Muscle layer of duodenum (tissue), 2 donors: ENCODE data around the gene CD52.

Experiments used
- H3K27ac ChIP-seq: one replicate; pipeline ENCODE4 v1.7.0; 2013; ENCODE audit warnings: mild to moderate bottlenecking, low read length
- H3K27me3 ChIP-seq: one replicate; pipeline ENCODE4 v1.7.0; 2013; ENCODE audit warnings: low read depth, mild to moderate bottlenecking, control low read depth, low read length
- H3K36me3 ChIP-seq, 2 donors: one replicate each; pipeline ENCODE4 v1.7.0; 2013; ENCODE audit warnings: low read length in 2 of 2, control low read depth in 1 of 2, mild to moderate bottlenecking in 1 of 2; ENCODE audit not compliant: insufficient read depth in 2 of 2, control insufficient read depth in 1 of 2
- H3K4me1 ChIP-seq, 2 donors: one replicate each; pipeline ENCODE4 v1.7.0; 2013; ENCODE audit warnings: low read length in 2 of 2, mild to moderate bottlenecking in 2 of 2, control low read depth in 1 of 2, moderate library complexity in 1 of 2; ENCODE audit not compliant: insufficient read depth in 2 of 2, control insufficient read depth in 1 of 2
- H3K4me3 ChIP-seq, 2 donors: one replicate each; pipeline ENCODE4 v1.7.0; 2013; ENCODE audit warnings: low read length in 2 of 2, low read depth in 1 of 2, mild to moderate bottlenecking in 1 of 2
- H3K9me3 ChIP-seq, 2 donors: one replicate each; pipeline ENCODE4 v1.7.0; 2013; ENCODE audit warnings: low read length in 2 of 2, control low read depth in 1 of 2, mild to moderate bottlenecking in 1 of 2; ENCODE audit not compliant: control insufficient read depth in 1 of 2
- donor health status: healthy.

CD52 gene

DNA sequence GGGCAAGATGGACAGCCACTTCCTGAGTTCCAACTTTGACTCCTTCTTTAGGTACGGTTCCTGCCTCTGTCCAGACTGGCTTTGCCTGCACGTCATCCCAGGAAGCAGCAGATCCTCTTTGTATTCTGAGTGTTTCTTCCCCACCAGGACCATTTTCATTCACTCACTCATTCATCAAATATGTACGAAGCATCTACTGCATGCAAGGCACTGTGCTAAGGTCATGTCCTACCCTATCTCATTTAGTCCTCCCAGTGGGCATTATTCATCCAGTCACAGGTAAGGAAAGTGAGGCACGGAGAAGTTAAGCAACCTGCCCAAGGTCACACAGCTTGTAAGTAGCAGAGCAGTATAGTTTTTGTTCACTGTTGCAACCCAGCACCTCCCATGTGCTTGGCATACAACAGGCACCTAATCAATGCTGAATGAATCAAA lies 22.3 kb downstream of the CD52 start:
- H3K4me3 ChIP-seq, result no peak overlapping the region

DNA sequence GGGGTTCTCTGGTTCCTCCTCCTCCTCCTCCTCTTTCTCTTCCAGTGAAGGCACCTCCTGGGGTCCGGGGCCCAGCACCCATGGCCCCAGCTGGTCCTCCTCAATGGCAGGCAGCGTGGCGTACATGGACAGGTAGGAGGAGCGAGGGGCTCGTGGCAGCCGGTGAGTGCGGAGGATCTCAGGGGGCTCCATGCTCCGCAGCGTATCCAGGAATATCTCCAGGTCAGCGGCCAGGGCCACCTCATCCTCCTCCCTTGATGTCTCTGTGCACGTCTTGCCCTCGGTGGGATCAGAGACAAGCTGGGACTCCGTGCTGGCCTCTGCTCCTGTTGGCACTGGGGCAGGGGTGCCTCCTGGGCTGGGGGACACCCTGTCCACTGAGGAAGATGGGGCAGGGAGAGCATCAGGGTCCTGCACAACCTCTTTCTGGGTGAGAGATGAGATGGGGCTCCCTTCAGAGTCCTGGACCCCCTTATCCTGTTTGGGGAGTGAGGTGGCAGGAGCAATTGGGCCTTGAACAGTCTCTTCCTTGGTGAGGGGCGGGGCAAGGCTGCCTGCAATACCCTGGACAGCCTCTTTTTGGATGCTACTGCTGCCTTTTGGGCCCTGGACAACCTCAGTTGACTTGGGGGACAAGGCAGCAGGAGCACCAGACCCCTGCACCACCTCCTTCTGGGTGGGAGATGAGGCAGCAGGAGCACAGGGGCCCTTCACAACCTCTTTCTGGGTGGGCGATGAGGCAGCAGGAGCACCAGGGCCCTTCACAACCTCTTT lies 26.6 kb downstream of the CD52 start:
- no peak overlapping the region for H3K4me3 ChIP-seq

More for the DNA sequence above, 22.3 kb downstream of the CD52 start:
- Histone ChIP-seq H3K27me3 (no peaks in the 10 kb centered on the region), H3K9me3 (no peaks in the 10 kb centered on the region), H3K36me3 (no peaks in the 10 kb centered on the region), H3K4me1 (peaks cover 0 to 17% of the 10 kb centered on the region in 2 donors), H3K27ac (no peak overlapping the region)

DNA sequence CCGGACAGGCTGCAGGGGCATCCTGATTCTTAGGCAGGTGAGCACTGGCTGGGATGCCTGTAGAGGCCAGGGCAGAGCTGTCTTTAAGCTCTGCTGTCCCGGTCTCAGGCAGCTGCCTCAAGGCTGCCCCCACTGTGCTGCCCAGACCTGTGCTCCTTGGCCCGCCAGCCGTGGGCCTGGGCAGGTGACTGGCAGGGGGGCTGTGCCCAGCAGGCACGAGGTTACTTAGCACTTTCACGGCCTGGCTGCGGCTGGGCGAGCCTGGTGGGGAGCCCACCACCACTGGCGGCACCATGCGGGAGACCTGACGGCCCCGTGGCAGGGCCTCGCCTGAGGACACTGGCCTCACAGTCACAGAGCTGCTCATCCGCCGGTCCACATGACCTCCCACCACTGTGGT lies 28.0 kb downstream of the CD52 start:
- Histone ChIP-seq H3K4me3 (no peak overlapping the region), H3K4me1 (no peaks in the 10 kb centered on the region), H3K27me3 (no peaks in the 10 kb centered on the region), H3K36me3 (no peaks in the 10 kb centered on the region), H3K27ac (no peak overlapping the region), H3K9me3 (no peaks in the 10 kb centered on the region)

More for the DNA sequence above, 26.6 kb downstream of the CD52 start:
- Histone ChIP-seq H3K27ac (no peak overlapping the region), H3K36me3 (no peaks in the 10 kb centered on the region), H3K4me1 (no peaks in the 10 kb centered on the region), H3K9me3 (no peaks in the 10 kb centered on the region), H3K27me3 (no peaks in the 10 kb centered on the region)

DNA sequence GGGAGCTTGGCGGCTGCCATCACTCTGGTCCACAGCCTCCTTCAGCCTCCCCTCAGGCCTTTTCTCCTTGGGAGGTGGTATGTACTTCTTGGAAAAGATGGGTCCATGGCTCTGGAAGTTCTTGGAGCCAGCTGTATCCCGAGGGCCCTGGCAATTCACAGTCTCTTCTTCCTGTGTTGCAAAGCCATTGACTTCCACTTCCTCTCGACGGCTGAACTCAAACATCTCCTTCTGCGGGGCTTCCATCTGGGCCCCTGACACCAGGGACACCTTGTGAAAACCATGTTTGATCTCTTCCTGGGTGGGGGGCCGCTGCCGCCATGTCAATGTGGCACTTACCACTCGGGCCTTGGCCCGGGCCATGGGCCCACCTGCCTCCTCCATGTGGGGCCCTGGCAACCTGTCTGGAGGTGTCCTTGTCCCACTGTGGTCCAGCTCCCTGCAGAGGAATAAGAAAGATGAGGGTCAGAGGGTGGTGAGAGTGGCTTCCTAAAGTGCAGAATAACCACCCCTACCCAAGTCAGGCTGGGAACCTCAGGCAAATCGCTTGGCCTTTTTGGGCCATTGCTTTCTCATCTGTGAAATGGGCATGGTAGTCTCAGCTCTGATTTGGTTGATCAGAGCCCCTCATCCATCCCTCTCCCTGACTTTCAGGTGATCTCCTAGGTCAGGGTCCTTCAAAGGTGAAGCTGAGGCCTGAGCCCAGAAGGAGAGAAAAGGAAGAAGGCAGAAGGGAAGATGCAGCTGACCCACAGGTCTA lies 28.7 kb downstream of the CD52 start:
- Histone ChIP-seq H3K4me1 (no peaks in the 10 kb centered on the region), H3K27me3 (no peaks in the 10 kb centered on the region), H3K27ac (no peak overlapping the region), H3K36me3 (no peaks in the 10 kb centered on the region), H3K9me3 (no peaks in the 10 kb centered on the region), H3K4me3 (no peak overlapping the region)

DNA sequence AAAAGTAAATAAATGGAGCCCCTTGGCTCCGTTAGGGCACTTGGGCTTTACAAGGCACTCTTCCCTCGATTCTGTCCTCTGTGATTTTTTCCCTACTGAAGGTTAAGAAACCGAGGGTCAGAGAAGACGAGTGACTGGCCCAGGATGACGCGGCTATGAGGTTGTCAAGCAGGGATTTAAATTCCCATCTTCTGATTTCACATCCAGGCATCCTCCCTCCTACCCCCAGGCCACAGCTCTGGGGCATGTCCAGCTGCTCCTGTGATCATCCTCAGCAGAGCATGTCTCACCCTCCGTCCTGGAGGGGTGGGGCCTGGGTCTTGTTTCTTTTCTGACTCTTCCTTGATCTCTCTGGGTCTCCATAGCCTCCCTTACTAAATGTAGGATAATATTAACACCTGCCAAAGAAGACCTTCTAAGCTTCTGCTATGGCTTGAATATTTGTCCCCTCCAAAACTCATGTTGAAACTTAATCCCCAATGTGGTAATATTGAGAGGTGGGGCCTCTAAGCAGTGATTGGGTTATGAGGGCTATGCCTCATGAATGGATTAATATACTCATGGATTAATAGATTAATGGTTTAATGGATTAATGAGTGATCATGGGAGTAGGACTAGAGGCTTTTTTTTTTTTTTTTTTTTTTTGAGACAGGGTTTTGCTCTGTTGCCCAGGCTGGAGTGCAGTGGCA lies 31.6 kb downstream of the CD52 start:
- Histone ChIP-seq H3K36me3 (no peaks in the 10 kb centered on the region), H3K27ac (no peak overlapping the region), H3K4me1 (no peaks in the 10 kb centered on the region), H3K4me3 (no peak overlapping the region), H3K9me3 (no peaks in the 10 kb centered on the region), H3K27me3 (no peaks in the 10 kb centered on the region)

DNA sequence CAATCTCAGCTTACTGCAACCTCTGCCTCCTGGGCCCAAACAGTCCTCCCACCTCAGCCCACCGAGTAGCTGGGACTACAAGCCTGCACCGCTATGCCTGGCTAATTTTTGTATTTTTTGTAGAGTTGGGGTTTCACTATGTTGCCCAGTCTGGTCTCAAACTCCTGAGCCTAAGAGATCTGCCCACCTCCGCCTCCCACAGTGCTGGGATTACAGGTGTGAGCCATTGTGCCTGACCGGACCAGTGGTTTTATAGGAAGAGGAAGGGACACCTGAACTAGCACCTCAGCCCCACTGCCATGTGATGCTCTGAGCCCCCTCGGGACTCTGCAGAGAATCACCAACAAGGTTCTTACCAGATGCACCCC lies 32.1 kb downstream of the CD52 start:
- no peaks in the 10 kb centered on the region for H3K4me1 ChIP-seq

DNA sequence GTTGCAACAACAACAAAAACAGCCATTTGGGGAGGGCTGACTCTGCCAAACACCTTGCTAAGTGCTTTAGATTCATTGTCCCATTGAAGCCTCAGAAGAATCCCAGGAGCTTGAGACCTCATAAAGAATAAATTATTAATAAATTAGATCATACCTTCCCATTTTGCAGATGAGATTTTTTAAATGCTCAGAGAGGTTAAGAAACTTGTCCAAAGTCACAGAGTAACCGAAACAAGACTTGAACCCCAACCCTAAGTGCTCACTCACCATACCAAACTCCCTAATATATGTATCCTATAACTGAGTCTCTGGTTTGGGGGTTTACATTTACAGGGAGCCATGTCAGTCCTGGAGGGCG lies 32.6 kb downstream of the CD52 start:
- H3K9me3 ChIP-seq, result no peaks in the 10 kb centered on the region
- no peaks in the 10 kb centered on the region for H3K27me3 ChIP-seq
- no peak overlapping the region for H3K4me3 ChIP-seq
- no peaks in the 10 kb centered on the region for H3K36me3 ChIP-seq
- no peaks in the 10 kb centered on the region for H3K4me1 ChIP-seq
- no peak overlapping the region for H3K27ac ChIP-seq

More for the DNA sequence above, 32.1 kb downstream of the CD52 start:
- Histone ChIP-seq H3K27ac (no peak overlapping the region), H3K27me3 (no peaks in the 10 kb centered on the region), H3K9me3 (no peaks in the 10 kb centered on the region), H3K4me3 (no peak overlapping the region), H3K36me3 (no peaks in the 10 kb centered on the region)

DNA sequence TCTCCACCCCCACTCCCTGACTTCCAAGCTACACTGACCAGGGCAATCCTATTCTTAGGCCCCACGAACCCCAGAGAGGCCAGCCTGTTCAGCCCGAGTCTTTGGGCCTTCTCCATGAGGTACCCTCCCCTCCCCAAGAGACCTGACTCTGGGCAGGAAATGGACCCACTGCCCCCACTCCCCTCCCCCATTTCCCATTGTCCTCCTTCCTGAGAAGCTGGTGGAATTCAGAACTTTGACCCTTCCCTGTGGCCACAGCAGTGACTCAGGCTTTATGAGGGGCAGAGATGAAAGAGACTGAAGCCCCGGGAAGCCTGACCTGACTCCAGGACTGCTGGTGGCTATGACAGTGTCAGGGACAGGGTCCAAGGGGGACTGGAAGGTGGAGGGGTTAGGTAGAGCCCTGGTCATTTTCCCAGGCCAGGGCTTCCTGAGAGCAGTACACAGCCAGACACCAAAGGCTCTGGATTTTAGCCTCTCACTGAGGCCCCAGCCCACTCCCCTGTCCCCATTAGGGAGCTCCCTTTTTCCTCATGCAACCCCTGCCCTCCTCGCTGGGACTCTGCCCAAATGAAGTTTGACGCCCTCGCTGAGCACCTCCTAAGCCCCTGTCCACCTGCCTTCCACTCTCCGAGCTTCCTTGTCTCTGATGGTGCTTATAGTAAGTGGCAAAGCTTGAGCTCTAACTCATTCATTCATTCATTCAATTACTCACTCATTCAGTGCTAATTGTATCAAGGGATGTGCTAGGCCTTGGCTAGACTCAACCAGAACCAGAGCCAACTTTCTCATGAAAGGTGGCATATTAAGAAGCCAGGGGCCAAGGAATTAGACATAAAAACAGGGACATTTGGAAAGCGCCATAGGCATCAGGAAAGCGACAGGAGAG lies 33.2 kb downstream of the CD52 start:
- H3K4me1 ChIP-seq, result no peaks in the 10 kb centered on the region
- H3K9me3 ChIP-seq, result no peaks in the 10 kb centered on the region
- no peak overlapping the region for H3K27ac ChIP-seq
- H3K4me3 ChIP-seq, result no peak overlapping the region
- no peaks in the 10 kb centered on the region for H3K36me3 ChIP-seq
- H3K27me3 ChIP-seq, result no peaks in the 10 kb centered on the region

DNA sequence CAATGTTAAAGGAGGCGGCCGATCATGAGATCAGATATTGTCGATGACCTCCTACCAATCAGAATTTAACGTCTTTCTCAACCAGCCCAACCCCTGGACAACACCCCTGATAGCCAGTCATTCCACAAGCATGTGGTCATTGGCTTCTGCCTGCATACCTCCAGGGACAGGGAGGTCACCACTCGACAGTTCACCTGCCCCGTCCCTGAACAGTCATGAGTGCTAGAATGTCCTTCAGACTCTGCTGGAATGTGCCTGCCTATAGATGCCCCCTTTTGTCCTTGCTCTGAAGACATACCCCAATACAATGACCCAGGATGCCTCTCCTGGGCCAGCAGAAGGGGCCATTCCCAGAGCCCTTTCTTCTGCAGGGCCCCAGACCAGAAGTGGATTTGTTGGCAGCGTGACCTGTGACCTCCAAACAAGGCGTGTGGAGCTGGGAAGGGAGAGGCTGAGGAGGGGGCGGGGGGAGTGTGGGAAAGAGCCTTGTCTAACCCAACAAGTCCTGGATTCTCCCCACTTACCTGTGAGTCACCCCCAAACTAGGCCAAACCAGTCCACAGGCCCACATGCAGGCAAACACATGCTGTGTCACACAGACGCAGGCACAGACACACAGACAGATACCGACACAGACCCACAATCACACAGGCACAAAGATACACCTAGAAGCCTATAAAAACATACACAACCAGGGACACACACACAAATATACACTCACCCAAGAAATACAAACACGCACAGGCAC lies 34.0 kb downstream of the CD52 start:
- Histone ChIP-seq H3K4me3 (no peak overlapping the region), H3K27ac (no peak overlapping the region), H3K4me1 (no peaks in the 10 kb centered on the region), H3K9me3 (no peaks in the 10 kb centered on the region), H3K36me3 (no peaks in the 10 kb centered on the region), H3K27me3 (no peaks in the 10 kb centered on the region)

DNA sequence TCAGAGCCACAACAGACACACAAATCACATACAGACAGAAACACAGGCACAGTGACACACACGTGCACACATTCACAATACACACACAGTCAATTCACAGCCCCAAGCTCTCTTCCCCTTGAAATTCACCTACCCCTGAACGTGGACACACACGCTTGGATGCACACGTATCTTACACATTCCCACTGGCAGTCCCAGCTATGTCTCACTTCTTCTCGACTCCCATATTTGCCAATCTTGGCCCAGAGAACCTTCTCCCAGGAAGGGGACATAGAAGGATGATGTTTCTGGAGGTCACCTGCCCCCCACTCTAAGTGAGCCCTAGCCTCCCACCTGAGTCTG lies 34.6 kb downstream of the CD52 start:
- Histone ChIP-seq H3K27ac (no peak overlapping the region), H3K4me3 (no peak overlapping the region), H3K9me3 (no peaks in the 10 kb centered on the region), H3K27me3 (no peaks in the 10 kb centered on the region), H3K4me1 (no peaks in the 10 kb centered on the region), H3K36me3 (no peaks in the 10 kb centered on the region)
